Embryonic facial prominence (tissue), 1 donor: ENCODE results near the gene CTPS1.
A peak's percentile ranks its signal among the peaks of the same experiment; 100 is the strongest.

ENCODE experiments used
- DNase-seq: peaks from one replicate; pipeline ENCODE4 v3.0.0-alpha.2; 2016; ENCODE audit errors: extremely low spot score

Gene CTPS1

DNA sequence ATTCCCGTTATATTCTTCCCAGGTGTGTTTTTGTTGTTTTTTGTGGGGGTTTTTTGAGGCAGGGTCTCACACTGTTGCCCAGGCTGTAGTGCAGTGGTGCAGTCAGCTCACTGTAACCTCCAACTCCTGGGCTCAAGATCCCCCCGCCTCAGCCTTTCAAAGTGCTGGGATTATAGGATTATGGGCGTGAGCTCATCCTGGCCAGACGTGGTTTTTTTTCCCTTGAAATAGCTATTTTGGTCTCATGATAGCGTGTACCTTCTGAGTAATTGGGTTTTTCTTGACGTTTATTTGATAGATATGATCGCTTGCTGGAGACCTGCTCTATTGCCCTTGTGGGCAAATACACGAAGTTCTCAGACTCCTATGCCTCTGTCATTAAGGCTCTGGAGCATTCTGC lies 17.6 kb downstream of the CTPS1 start:
- no peak for DNase-seq

DNA sequence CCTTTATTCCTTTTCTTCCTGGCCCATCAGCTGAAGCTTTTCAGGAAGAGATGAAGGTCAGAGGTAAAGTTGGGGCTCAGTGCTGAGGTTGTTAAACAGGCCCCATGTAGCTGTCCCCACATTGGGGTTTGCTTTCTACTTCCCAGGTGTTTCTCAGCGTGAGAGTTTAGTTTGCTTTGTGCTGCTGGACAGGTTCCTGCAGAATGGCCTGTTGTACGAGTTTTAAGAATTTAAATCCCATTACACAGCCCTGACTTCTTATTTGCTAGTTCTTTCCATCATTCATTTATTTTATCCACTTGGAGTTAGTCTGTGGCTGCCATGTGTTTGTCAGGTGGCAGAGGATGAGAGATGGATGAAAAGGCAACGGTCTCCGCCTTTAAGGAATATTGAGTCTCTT lies 19.2 kb downstream of the CTPS1 start:
- no peak for DNase-seq

DNA sequence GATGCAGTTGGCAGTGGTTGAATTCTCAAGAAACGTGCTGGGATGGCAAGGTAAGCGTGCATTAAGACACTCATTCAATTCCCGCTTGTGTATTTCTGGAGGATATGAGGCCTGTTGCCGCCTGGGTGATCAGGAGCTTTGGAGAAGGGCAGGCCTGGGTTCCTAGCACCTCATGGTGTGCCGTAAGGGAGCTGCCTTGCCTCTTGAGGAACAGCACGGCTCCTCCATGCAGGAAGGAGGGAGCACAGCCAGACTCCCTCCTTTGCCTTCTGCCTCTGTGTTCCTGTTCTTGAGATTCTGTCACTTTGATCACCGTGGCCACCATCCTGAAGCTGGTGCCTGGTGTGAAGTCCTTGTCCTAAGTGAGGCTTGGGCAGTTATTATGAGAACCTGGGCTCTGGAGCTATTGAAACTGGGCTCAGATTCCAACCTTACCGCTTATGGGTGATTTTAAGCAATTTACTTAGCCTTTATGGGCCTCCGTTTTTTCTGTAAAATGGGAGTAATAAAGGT lies 23.7 kb downstream of the CTPS1 start:
- no peak for DNase-seq

DNA sequence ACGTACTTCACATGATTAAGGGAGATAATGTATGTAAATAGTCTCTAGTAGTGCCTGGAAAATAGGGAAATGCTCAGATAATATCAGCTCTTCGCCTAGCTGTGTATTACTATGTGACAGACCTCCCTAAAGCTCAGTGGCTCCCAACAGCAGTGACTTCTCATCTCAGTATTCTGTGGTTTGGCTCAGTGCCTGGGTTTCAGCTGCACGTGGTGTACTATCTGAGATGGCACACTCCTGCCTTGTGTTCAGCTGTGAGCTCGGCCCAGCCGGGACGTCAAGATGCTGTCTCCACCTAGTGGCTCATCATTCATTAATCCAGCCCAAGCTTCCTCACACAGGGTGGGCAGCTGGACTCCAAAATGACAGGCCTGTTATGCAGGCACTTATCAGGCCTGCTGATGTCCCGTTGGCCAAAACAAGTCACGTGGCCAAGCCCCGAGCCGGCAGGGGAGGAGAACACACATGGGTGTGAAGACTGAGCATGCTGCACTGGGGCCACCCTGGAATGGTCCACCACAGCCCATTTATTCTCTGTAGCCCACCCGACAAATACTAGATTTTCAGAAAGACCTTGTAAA lies 24.2 kb downstream of the CTPS1 start:
- peak; percentile 70 for DNase-seq

DNA sequence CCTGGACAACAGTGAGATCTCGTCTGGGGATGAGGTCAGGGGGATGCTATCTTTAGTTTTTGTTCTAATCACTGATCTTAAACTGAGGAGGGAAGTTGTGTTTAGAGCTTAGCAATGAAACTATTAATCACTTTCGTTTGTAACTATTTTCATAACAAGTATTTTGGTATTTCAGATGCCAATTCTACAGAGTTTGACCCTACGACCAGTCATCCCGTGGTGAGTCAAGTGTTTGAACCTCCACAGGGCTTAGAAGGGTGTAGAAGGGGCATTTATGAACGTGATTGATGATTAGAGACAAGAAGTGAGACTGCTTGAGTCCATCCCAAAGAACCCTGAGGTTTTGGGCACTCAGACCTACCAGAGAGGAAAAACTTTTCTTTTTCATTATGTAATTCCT lies 26.4 kb downstream of the CTPS1 start:
- DNase-seq, result no peak

DNA sequence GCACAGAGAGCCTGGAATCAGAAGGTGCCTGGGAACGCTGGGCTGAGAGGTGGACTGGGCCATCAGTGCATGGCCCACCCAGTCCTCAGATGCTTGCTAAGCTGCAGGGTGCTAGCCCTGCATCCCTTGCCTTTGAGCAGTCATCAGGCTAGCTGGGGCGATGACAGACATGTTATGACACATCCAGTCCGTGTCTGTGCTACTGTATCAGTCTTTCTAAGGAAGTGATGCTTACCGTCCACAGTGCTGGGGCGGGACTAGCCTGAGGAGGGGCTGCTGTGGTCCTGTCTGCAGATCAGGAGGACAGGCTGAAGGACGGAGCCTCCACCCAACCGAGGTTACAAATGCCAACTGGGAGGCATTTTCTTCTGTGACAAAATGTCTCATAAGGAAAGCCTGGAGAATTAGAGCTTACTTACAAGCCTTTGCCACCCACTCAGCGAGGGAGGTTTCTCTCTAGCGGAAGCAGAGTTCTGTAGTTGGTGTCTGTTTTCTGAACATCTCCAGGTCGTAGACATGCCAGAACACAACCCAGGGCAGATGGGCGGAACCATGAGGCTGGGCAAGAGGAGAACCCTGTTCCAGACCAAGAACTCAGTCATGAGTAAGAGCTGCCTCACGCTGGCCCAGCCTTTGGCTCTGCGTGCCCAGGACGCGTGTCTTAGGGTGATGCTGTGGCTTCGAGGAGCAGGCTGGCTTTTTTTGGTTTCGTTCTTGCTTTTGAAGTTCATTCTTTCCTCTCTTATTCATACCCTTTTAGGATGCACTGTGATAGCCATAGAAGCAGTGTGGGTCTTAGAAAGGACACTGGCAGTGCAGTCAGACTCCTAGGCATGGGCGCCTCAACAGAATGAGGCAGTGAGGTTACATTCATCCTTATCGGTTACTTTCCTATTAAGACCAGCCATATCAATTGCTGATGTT lies 27.7 kb downstream of the CTPS1 start:
- no peak for DNase-seq

DNA sequence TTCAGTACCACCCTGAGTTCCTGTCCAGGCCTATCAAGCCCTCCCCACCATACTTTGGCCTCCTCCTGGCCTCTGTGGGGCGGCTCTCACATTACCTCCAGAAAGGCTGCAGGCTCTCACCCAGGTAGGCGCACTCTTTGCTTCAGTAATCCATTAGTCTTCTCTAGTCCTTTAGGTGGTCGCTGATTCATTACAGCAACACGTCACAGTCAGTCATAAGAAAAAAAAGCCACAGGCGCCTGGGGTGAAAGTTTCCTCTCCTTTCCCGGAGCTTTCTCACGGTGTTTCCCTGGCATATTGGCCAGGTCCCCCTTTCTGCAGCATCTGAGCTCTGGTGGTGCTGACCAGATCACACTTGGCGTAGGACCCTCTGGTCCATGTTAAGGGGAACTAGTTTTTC lies 30.0 kb downstream of the CTPS1 start:
- DNase-seq, result no peak

DNA sequence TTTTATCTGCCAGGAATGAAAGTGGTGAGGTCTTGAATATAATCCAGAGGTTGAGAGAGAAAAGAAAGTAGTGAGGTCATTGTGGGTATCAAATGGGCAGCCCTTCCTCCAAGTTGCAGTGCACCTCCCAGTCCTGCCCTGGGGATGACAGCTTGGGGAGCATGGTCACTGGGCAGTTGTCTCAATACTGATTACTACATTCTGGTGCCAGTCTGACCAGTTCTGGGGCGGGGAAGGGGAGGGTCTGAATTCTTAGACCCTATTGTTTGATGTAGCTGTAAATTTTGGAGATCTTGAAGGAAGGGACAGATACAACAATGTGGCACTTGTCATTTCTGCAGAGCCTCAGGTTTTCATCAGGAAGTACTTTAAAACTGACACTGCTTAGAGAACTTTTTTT lies 30.8 kb downstream of the CTPS1 start:
- no peak for DNase-seq

DNA sequence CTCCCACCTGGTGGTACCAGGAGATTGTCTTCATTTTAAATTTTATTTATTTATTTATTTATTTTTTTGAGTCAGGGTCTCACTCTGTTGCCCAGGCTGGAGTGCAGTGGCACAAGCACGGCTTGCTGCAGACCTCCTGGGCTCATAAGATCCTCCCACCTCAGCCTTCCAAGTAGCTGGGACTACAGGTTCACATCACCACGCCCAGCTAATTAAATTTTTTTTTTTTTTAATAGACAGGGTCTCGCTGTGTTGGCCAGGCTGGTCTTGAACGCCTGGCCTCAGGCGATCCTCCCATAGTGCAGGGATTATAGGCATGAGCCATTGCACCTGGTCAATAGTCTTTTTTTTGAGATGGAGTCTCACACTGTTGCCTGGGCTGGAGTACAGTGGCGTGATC lies 33.5 kb downstream of the CTPS1 start:
- no peak for DNase-seq

DNA sequence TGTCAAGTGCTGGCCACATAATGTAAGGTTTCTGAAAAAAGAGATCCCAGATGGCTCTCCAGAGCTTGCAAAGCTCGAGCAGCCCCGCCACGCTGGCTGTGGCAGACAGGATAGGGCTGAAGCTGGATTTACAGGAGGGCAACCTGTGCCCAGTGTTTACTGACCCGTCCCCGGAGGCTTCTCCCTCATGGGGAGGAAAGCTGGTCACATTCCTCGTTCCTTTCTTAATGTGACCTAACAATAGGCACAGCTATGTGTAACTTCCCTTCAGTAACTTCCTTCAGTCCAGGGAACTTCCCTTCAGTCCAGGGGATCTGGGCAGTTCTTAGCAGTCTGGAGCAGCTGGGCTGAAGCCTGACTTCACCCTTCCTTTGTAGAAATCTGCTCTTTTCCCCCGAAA lies 34.3 kb downstream of the CTPS1 start:
- DNase-seq, result no peak

DNA sequence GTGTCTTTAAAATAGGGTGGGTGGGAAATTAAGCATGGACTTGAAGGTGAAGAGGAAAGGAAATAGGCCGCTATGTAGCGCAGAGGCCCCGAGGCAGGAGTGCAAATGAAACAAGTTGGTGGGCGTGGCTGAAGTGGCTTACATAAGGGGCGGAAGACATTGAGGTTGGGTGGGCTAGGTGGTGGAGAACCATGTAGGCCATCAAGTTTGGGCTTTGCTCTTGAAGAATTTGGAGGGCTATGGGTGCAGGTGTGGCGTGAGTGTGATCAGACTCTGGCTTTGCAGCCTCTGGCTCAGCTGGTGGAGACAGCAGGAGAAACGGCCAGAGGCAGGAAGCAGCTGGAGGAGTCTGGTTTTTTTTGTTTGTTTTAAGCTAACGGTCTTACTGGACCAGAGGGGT lies 35.4 kb downstream of the CTPS1 start:
- DNase-seq, result no peak

DNA sequence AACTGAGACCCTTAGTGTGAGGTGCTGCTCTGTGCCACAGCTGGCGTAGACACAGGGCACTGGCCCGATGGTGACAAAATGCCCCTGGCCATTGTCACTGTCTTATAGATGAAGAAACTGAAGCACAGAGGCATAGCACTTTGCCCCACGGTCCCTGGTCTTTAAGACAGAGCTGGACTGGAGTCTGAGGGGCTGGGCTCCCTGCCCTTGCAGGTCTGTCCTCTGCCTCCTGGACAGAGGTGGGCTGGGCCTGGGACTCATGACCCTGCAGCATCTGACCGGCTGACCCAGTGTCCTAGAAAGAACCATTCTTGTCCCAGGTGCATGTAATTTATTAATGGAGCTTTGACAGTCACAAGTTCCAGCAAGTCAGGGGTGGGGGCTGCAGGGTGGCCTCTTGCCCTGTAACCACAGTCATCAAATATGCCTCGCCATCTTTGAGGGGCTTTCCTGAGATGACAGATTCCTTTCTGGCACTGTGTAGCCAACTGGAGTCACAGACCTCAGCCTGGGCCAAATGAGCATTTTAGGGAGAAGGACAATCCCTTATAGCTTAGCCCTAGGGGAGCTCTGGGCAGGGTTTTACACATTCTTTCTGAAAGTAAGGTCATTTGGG lies 35.9 kb downstream of the CTPS1 start:
- no peak for DNase-seq

DNA sequence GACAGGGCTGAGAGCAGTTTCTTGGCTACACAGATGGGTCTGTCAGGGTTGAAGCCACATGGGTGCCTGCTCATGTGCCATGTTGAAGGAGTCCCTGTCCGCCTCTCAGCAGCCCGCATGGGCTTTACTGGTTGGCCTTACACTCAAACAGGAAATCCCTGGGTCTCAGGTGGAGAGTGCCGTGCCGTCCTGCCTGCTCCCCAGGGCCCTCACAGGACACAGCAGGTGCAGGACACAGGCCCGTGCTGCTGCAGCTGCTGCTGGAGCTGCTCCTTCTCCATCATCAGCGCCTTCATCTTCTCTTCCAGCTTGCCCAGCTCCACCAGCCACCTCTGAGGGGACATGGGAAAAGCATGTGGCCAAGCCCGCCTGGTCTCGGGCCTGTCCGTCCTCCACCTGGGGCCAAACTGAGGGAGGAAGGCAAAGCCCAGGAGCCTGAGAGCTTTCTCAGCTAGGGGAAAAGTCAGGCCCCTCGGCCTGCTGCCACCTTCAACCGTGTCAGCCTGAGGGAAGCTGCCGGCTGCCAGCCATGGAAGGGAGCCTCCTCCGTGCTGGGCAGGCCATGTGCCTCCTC lies 36.5 kb downstream of the CTPS1 start:
- no peak for DNase-seq

DNA sequence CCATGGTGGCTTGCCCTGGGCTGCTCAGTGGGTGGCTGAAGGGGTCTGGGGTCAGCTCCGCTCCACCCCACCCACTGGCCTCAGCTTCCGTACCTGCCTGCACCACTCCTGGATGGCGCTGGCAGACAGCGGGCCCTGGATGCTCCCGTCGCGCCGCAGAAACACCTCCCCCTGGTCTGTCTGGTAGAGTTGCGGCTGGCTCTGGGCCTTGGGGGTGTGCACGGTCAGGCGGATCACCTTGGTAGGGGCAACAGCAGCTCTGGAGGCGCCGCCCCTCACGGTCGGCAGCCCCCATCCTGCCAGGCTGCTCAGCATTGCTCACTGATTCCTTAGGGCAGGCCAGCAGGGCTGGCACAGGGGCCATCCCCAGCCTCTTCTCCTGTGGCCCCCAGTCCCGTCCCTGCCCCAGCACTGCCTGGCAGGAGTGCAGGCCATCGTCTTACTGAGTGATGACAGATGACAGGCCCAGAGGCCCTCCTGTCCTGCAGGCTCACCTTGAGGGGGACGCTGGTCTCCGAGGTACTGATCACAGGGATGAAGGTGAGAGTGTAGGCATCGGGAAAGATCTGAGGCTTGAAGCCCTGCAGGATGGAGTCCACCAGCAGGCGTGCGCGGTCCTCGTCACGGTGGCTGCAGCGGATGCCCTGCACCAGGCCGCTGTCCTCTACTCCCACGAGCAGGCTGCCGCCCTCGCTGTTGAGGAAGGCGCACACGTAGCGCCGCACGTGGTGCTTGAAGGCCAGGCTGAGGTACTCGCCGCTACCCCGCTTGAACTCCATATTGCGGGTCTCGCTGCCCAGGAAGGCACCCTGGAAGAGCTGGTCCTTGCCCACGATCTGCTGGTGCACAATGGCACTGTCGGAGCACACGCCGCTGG lies 37.9 kb downstream of the CTPS1 start:
- DNase-seq, result no peak

DNA sequence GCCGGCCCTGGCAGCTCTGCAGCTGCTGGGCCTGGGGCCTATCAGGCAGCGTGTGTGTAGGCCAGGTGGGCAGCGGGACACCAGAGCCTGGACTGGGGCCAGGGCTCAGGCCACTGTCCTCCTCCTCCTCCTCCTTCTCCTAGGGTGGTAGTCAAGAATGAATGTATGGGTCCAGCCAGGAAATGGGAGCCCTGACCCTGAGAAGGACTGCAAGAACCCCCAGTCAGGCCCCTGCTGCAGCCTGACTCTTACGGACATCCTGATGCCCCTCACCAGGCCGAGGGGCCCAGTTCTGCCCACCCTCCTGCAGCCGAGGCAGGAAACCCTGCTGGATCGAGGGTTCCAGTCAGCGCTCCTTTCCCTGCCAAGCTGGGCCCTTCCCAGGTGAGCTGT lies 38.5 kb downstream of the CTPS1 start:
- no peak for DNase-seq

DNA sequence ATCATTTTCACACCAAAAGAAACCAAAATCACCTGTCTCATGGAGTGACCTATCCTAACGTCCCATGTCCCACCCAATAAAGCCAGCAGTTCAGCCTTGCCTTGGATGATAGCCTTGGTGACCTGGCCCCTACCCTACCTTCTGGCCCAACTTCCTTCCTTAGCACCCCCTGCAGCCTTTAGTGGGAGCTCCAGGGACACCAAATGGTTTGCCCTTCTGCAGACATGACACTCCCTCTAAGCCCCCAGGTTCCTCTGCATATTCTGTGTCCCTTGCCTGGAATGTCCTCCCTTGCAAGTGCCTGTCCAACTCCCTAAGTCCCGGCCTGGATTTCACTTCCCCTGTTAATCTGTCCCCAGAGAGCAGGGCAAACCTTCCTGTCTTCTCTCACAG lies 39.9 kb downstream of the CTPS1 start:
- DNase-seq, result no peak

DNA sequence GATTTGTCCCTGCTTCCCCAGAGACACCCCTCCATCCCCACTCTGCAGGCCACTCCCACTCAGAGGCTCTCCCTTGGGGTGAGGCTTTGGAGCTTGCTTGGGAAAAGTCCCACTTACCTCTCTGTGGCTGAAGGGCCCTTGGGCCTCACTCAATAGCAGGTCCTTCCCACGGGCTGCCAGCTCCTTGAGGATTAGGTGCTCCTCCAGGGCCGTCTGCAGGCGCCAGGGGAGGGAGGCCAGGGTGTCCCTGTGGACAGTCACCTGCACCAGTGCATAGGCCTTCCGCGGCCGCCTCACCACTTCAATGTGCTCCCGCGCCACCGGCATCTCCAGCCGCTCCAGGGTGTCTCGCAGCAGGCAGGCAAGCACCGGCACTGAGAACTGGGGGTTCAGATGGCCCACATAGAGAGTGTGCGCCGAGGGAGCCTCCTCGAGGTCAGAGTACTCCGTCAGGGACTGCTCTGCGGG lies 40.6 kb downstream of the CTPS1 start:
- DNase-seq, result no peak

DNA sequence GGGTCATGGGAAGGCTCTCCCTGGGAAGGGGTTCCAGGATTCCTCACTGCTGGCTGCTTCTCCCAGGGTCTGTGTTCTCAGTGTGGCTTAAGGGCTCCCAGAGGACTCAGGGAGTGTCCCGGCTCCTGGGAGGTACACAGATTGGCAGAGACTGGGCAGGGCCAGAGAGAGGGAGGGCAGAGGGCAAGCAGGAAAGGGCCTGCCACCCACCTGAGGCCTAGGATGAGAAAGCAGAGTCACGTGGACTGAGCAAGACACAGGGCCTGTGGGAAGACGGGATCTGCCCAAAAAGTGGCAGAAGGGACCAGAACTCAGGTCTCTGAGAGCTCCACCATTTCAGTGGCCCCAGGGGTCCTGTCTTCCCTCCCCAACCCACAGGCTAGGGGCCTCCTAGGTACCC lies 41.2 kb downstream of the CTPS1 start:
- no peak for DNase-seq

DNA sequence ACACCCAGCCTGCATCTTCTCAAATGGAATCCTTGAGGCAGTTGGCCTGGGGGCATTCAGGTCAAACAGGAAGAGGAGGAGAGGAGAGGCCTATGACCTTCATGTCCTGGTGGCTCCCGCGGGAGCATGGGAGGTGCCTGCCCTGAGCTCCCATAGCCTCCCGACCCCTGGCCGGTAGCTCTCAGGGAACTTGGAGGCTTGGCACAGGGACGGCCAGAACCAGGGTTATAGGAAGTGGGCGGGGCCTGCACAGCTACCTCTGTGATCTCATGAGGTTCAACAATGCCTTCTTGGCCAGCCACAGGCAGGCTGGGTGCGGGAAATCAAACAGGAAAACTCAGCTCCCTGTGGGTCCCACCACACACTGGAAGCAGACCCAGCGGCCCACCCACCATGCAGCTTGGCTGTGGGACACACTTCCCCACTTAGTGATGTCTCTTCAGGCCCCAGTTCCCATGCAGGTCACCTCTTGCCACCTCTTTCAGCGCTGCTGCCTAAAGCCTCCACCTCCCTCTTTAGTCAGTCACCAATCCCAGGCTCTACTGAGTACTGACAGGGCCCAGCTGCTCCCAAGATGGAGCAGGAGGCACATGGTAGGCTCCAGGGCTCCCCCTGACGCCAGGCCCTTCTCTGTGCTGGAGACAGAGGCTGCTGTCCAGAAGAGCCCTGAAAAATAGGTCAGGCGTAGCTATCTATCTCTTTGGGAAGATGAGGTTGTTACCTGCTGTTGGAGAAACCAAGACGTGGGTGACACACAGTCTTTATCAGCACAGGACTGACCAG lies 42.2 kb downstream of the CTPS1 start, which contains the start of gene SLFNL1:
SLFNL1 (minus strand) TSS at position 200 of the 783 bp plus-strand sequence. CDS start 1,065 bp downstream, outside the sequence.
- no peak for DNase-seq

DNA sequence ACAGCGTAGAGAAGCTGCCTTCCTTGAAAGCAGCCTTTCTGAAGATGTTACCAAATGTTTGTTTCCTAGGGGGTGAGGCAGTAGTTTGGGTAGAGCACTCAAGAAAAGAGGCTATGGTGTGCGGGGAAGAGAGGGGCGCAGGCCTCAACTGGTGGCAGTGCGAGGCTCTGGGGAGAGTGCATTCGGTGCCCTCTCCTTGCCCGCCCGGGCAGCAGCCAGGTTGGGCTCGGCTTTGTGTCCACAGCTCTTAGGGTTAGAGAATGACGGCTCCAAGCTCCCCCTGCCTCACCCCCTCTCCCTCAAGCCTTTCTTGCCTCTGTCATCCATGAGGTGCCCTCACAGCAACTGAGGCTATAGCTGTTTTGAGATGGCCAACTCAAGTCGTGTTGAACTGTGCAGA lies 42.9 kb downstream of the CTPS1 start:
- no peak for DNase-seq
